Measurements from ENCODE around the gene DUS2. TPM values are rescaled to one million over a fixed set of nuclear protein-coding genes. Genes with fewer than 3 reads are reported as not detected.

The DUS2 gene
- total and polyA plus RNA-seq, 2 of the 8 experiments (the other 6 are each of a cell fraction or from before 2014, with no cell fraction given): 17.2 to 27.0 TPM

DNA sequence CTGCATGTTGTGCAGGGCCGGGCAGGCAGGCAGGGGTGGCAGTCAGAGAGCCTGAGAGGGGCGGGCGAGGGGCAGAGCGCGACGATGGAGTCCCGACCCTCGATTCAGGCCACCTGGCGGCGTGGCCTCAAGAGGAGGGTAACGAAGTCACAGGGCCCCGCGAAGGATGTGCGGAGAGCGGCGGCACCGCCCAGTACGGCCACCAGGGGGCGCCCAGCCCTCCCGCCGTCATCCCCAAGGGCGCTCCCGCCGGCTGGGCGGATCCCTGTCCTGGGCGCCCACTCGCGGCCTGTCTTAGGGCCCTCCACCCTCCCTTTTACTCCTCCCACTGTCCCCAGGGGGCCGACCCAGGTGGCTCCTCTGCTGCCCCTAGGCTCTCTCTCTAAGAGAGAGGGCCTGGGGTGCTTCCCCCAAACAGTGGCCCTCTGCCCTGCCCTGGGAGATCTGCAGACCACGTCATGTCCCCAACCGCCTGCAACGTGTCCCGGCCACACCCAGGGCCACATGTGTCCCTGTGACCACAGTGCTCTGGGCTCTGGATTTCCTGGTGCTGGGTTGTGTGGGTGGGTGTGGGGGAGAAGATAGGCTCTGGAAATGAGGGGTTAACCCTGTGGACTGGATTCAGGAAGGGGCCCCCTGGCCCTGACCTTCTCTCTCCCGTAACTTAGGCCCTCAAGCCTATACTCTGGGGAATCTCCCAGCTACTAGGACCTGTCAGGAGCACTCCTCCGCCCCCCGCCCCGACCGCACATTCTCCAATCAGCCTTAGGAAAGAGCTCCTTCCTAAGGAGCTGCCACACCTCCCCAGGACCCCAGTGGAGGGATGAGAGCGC is 29.7 kb upstream of the DUS2 start:
- H2AFZ ChIP-seq (ENCODE audit: low read length): no peak overlapping the region
- no peaks in the 10 kb centered on the region for H3K36me3 ChIP-seq (ENCODE audit: control insufficient read depth in 2 of 4, insufficient read depth in 4 of 4, low read length in 3 of 4)
- H4K5ac ChIP-seq (ENCODE audit: insufficient read length, low read depth, low read length): no peak overlapping the region
- H3K4me3 ChIP-seq (ENCODE audit: extremely low read depth in 1 of 4, insufficient read depth in 2 of 4, low read depth in 3 of 4, low read length in 4 of 4): no peak overlapping the region
- DNase-seq (ENCODE audit: low read depth in 1 of 2, low spot score in 2 of 2): peak in 1 of 2 experiments; percentile 93
- ChIA-PET POLR2A (ENCODE audit: partially characterized antibody) (interaction anchor here (1.0 to 5.1 kb wide), 2 partner anchors 11 to 29 kb away, joined by 3 to 26 read pairs; partner anchors contain the start of genes DDX28 and DUS2), CTCF (ENCODE audit: partially characterized antibody) (interaction anchor here (0.6 to 3.0 kb wide), 29 partner anchors 8 to 337 kb away, joined by 3 to 33 read pairs (median 4); partner anchors contain the start of genes DDX28, DPEP2NB, DPEP3 and DUS2)
- H3K79me2 ChIP-seq (ENCODE audit: control insufficient read depth in 1 of 2, insufficient read depth in 2 of 2, low read length in 2 of 2): no peaks in the 10 kb centered on the region
- no peak for FAIRE-seq
- H4K20me1 ChIP-seq (replicated peaks in 1 of 2; ENCODE audit: control insufficient read depth in 1 of 2, insufficient read depth in 2 of 2, low read length in 2 of 2): no peaks in the 10 kb centered on the region
- no peak overlapping the region for H3K27ac ChIP-seq (ENCODE audit: low read depth, low read length)
- peaks cover 0 to 12% (median 8%) of the 10 kb centered on the region in 4 experiments; a peak in 5 of 7 replicates for H3K27me3 ChIP-seq (replicated peaks in 1 of 4; ENCODE audit: control insufficient read depth in 3 of 4, extremely low read depth in 1 of 4, insufficient read depth in 3 of 4, low read length in 3 of 4)
- no peaks in the 10 kb centered on the region; the same call in 1 of the 2 replicates for H3K23me2 ChIP-seq (ENCODE audit: low read depth, low read length)
- no peak overlapping the region for H2BK5ac ChIP-seq (ENCODE audit: low read depth, low read length)
- no peak overlapping the region for H3K23ac ChIP-seq (ENCODE audit: insufficient read length)
- no peak overlapping the region for H4K91ac ChIP-seq (replicated peaks; ENCODE audit: insufficient read length, low read length)
- WGBS, 2 experiments (ENCODE audit: extremely low coverage in 1 of 2, insufficient coverage in 1 of 2, insufficient read length in 1 of 2, insufficient replicate concordance in 2 of 2, low coverage in 1 of 2, low lambda C conversion rate in 2 of 2, missing lambda C conversion rate in 1 of 2): 37% methylated on average over 25 of the region's 39 CpGs; no CpG with 5 or more reads in 1 of the 2 experiments
- peak overlapping the region in 1 of 2 experiments; percentile 55; a peak in 3 of 4 replicates for H3K4me2 ChIP-seq (ENCODE audit: insufficient read depth in 1 of 2, low read depth in 2 of 2, low read length in 2 of 2)
- no peaks in the 10 kb centered on the region; the same call in 1 of the 2 replicates for H3K79me1 ChIP-seq (ENCODE audit: low read depth, low read length)
- H3K14ac ChIP-seq (ENCODE audit: insufficient read length): no peak overlapping the region
- no peak overlapping the region for H3K4ac ChIP-seq (replicated peaks; ENCODE audit: insufficient read length, low read depth, low read length)
- no peak overlapping the region for H2BK120ac ChIP-seq (replicated peaks; ENCODE audit: low read depth, low read length)
- peak overlapping the region; percentile 89; the same call in 1 of the 2 replicates for H4K8ac ChIP-seq (ENCODE audit: extremely low read depth, insufficient read depth, low read length)
- H3K56ac ChIP-seq (replicated peaks; ENCODE audit: insufficient read length, low read depth, low read length): no peak overlapping the region
- no peak overlapping the region for H3K18ac ChIP-seq (ENCODE audit: extremely low read depth, low read length)
- H3K9me3 ChIP-seq (ENCODE audit: insufficient read depth in 2 of 2, low read depth in 1 of 2, low read length in 1 of 2): no peaks in the 10 kb centered on the region
- no peak overlapping the region for H2AK5ac ChIP-seq (ENCODE audit: low read depth, low read length)
- H2BK15ac ChIP-seq (ENCODE audit: low read length): 0 out of 2 replicates have a peak overlapping the region, but pooled peaks have one; percentile 46
- H3K4me1 ChIP-seq (replicated peaks in 1 of 4; ENCODE audit: control insufficient read depth in 3 of 4, insufficient read depth in 4 of 4, low read length in 3 of 4): no peaks in the 10 kb centered on the region; a peak in 3 of 7 replicates
- H2BK20ac ChIP-seq (ENCODE audit: low read length): no peak overlapping the region
- H2BK12ac ChIP-seq (ENCODE audit: low read depth, low read length): peak overlapping the region; percentile 62; the same call in 1 of the 2 replicates
- no peak overlapping the region for H3K9ac ChIP-seq (replicated peaks in 1 of 4; ENCODE audit: extremely low read depth in 1 of 4, low read depth in 3 of 4, low read length in 3 of 4)
- TF ChIP-seq BCL11A (IDR thresholded peaks at IDR 0.05; ENCODE audit: low read depth in 2 of 2, low read length in 2 of 2) (no peak), CHD1 (IDR thresholded peaks at IDR 0.05; ENCODE audit: low read depth, low read length) (no peak), RFX5 (IDR thresholded peaks at IDR 0.05; ENCODE audit: borderline replicate concordance, low read depth, low read length) (no peak), PHF8 (conservative IDR thresholded peaks at IDR 0.05; ENCODE audit: low read depth, low read length) (no peak), TAF7 (optimal IDR thresholded peaks at IDR 0.05; ENCODE audit: borderline replicate concordance, low read depth, low read length) (peak; percentile 38), POU5F1 (IDR thresholded peaks at IDR 0.05; ENCODE audit: low read depth, low read length) (no peak), FOSL1 (IDR thresholded peaks at IDR 0.05; ENCODE audit: insufficient read depth, low read depth, low read length) (0 out of 2 replicates have a peak, but pooled peaks have one; percentile 31), SRF (IDR thresholded peaks at IDR 0.05; ENCODE audit: low read depth, low read length) (no peak), TEAD4 (IDR thresholded peaks at IDR 0.05; ENCODE audit: low read depth, low read length) (no peak), SP2 (IDR thresholded peaks at IDR 0.05; ENCODE audit: low read length) (no peak)
- TF ChIP-seq, protein P1, sequence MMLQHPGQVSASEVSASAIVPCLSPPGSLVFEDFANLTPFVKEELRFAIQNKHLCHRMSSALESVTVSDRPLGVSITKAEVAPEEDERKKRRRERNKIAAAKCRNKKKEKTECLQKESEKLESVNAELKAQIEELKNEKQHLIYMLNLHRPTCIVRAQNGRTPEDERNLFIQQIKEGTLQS (IDR thresholded peaks at IDR 0.05; ENCODE audit: insufficient read depth, low read depth, low read length): no peak

All from H1 (cell line).